ENCODE results near the gene SAMM50.

DNA sequence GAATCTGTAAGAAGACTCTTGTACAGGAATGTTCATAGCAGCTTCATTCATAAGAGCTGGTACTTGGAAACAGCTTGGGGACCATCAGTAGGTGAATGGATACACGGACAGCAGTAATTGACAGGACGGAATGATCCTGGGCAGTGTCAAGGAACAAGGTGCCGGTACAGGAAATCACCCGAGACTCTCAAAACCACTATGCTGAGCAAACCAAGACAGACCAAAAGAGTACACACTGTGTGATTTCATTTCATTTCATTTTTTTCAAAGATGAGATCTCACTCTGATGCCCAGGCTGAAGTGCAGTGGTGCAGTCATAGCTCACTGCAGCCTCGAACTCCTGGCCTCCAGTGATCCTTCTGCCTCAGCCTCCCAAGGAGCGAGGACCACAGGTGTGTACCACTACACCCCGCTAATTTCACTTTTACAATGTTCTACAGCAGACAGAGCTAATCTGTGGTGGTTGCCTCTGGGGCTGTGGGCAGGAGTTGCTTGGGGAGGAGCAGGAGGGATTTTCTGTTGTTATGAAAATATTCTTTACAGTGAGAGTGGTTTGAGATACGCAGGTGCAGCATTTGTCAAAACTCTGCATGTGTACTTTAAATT is 84.4 kb downstream of the SAMM50 start:
- TF ChIP-seq, protein P1, sequence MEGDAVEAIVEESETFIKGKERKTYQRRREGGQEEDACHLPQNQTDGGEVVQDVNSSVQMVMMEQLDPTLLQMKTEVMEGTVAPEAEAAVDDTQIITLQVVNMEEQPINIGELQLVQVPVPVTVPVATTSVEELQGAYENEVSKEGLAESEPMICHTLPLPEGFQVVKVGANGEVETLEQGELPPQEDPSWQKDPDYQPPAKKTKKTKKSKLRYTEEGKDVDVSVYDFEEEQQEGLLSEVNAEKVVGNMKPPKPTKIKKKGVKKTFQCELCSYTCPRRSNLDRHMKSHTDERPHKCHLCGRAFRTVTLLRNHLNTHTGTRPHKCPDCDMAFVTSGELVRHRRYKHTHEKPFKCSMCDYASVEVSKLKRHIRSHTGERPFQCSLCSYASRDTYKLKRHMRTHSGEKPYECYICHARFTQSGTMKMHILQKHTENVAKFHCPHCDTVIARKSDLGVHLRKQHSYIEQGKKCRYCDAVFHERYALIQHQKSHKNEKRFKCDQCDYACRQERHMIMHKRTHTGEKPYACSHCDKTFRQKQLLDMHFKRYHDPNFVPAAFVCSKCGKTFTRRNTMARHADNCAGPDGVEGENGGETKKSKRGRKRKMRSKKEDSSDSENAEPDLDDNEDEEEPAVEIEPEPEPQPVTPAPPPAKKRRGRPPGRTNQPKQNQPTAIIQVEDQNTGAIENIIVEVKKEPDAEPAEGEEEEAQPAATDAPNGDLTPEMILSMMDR (IDR thresholded peaks at IDR 0.05), result no peak
- no peak for TF ChIP-seq EP300 (IDR thresholded peaks at IDR 0.05)
